Upper lobe of right lung (tissue), 1 donor: ENCODE measurements around the gene USP54. TPM values are rescaled to one million over a fixed set of nuclear protein-coding genes. Genes with fewer than 3 reads are reported as not detected.

Experiments used
- ATAC-seq: fragments of 200-7000 bp; cut with Tn5 transposase; one replicate; pipeline ENCODE4 v1.9.1; 2020; ENCODE audit warnings: mild to moderate bottlenecking, moderate library complexity
- DNase-seq: peaks from one replicate; pipeline ENCODE4 v3.0.0-alpha.2; 2020
- H3K27ac ChIP-seq: fragments of 200-600 bp; one replicate; pipeline ENCODE4 v1.8.0; 2022
- H3K27me3 ChIP-seq: fragments of 200-600 bp; one replicate; pipeline ENCODE4 v1.8.0; 2022; ENCODE audit warnings: mild to moderate bottlenecking
- H3K36me3 ChIP-seq: fragments of 200-600 bp; one replicate; pipeline ENCODE4 v1.8.0; 2022
- H3K4me1 ChIP-seq: fragments of 200-600 bp; one replicate; pipeline ENCODE4 v1.8.0; 2022
- H3K4me3 ChIP-seq: fragments of 200-600 bp; one replicate; pipeline ENCODE4 v1.8.0; 2022; ENCODE audit warnings: mild to moderate bottlenecking
- H3K9me3 ChIP-seq: fragments of 200-600 bp; one replicate; pipeline ENCODE4 v1.8.0; 2022
- CTCF ChIP-seq: fragments of 200-600 bp; IDR thresholded peaks from one replicate; pipeline ENCODE4 v1.8.0; 2022; ENCODE audit warnings: antibody characterized with exemption
- intact Hi-C: fragments of 100-400 bp; cut with DNase I; formaldehyde crosslinking; loops from one replicate; pipeline ENCODE4 v1.11.0; 2022
- total RNA-seq: library from RNA; stranded (reverse); fragmentation: NEBNext Ultra II Directional; extraction: Animal tissue kit (Norgen Biotek cat#: 25700); gene quantifications from one replicate; pipeline ENCODE4 v1.2.1, GENCODE V29; 2021
- donor health status: DM: no; HTN: yes; CAD: no; lungs with severe emphysema.

The USP54 gene
- total RNA-seq, 1 donor from 2014 or later: 114 TPM

- H3K36me3 ChIP-seq: peaks cover 38% of the 10 kb centered on the region
- TF ChIP-seq CTCF: no peak
- intact Hi-C loops: no loop called here
- no peaks in the 10 kb centered on the region for H3K9me3 ChIP-seq
- no peaks in the 10 kb centered on the region for H3K4me1 ChIP-seq
- no peak overlapping the region for H3K4me3 ChIP-seq
- DNase-seq (no peak), ATAC-seq (no peak)
- no peak overlapping the region for H3K27ac ChIP-seq
- no peaks in the 10 kb centered on the region for H3K27me3 ChIP-seq
Observed at GRCh38 chr10:73448384-73448783, 142.8 kb downstream of the USP54 start.

Other genes with a start within 250 kb of the USP54 start
- 2.7 TPM for gene CFAP70, start 232.5 kb downstream of the USP54 start, total RNA-seq
- gene ANXA7, start 177.3 kb downstream of the USP54 start, total RNA-seq: 102 TPM
- 3.0 TPM for gene MSS51, start 157.8 kb downstream of the USP54 start, total RNA-seq
- gene PPP3CB, start 95.3 kb downstream of the USP54 start, total RNA-seq: 38.0 TPM
- gene MYOZ1, start 50.1 kb upstream of the USP54 start, total RNA-seq: 5.2 TPM
- 5.9 TPM for gene SYNPO2L, start 64.7 kb upstream of the USP54 start, total RNA-seq
- gene AGAP5, start 106.8 kb upstream of the USP54 start, total RNA-seq: 9.8 TPM
- 71.0 TPM for gene SEC24C, start 153.0 kb upstream of the USP54 start, total RNA-seq
- 19.4 TPM for gene CHCHD1, start 190.7 kb upstream of the USP54 start, total RNA-seq
- 117 TPM for gene ZSWIM8, start 194.3 kb upstream of the USP54 start, total RNA-seq
- gene NDST2, start 220.3 kb upstream of the USP54 start, total RNA-seq: 35.0 TPM